ENCODE results near the gene WDR91.

DNA sequence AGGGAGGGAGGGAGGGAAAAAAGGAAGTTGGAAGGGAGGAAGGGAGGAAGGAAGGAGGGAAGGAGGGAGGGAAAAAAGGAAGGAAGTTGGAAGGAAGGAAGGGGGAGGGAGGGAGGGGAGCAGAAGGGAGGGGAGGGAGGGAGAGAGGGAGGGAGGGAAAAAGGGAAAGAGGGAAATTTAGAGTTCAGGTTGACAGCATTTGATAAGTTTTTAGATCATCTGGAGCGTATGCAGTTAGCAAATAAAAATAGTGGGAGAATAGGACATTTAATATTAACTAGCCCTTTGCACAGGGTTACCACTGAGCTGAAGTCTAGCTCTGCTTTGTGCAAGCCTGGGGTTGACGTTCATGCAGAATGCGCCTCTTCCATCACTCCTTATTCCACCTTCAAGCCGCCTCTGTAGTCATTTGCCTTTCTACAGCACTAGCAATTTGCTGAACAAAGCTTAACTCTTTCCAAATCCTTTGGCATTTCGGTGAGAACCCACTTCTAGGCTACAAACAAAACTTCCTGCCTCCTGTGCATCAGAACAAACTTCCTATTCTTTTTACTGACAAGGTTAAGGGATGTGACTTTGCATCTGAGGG lies 30.9 kb upstream of the WDR91 start:
- TF ChIP-seq POLR2A (IDR thresholded peaks at IDR 0.05), result no peak
- TF ChIP-seq, protein P1, sequence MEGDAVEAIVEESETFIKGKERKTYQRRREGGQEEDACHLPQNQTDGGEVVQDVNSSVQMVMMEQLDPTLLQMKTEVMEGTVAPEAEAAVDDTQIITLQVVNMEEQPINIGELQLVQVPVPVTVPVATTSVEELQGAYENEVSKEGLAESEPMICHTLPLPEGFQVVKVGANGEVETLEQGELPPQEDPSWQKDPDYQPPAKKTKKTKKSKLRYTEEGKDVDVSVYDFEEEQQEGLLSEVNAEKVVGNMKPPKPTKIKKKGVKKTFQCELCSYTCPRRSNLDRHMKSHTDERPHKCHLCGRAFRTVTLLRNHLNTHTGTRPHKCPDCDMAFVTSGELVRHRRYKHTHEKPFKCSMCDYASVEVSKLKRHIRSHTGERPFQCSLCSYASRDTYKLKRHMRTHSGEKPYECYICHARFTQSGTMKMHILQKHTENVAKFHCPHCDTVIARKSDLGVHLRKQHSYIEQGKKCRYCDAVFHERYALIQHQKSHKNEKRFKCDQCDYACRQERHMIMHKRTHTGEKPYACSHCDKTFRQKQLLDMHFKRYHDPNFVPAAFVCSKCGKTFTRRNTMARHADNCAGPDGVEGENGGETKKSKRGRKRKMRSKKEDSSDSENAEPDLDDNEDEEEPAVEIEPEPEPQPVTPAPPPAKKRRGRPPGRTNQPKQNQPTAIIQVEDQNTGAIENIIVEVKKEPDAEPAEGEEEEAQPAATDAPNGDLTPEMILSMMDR (IDR thresholded peaks at IDR 0.05), result no peak
- no peak for TF ChIP-seq EP300 (IDR thresholded peaks at IDR 0.05)
